GM19240 (cell line): Measurements from ENCODE around the gene CLOCK.

Source experiments
- DNase-seq: peaks from one replicate; pipeline ENCODE4 v3.0.0; 2011; ENCODE audit warnings: low spot score; ENCODE audit not compliant: insufficient read length

The CLOCK gene

DNA sequence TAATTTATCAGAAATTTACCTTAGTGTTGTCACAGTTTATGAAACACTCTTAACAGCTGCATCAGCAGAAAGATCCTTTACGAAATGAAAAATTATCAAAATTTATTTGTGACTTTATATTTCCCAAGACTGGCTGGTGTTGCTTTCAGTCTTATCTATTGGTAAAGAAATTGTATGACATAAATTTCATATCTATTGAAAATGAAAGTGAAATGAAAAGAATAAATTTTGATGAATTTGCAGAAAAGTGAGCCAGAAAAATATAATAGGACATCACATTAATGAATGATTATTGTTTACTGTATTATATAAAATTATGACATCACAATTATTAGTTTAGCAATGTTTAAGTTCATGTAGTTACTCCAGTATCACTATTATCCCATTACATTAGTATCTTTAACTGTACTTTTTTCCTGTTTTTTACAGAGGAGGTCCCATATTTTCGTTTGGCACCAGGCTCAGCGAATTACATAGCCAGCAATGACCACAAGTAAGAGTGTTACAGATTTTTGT is 164.2 kb downstream of the CLOCK start:
- no peak for DNase-seq

DNA sequence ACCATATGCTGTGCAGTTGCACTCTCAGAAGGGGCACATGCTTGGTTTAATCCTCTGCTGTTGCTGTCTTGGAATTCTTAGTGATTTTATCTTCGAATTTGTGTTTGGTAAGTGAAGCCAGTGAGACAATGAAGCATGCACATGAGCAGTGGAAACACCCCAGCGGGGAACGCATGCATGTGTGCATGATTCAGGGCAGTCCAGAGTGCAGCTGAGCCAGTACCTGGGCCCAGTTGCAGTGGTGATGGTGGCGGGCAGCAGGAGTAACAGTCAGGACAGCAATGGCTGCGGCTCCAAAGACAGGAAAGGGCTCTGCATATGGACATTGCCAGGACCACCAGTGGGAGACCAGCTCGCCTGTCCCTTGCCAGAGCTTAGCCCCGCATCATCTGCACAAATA is 165.2 kb downstream of the CLOCK start:
- no peak for DNase-seq

DNA sequence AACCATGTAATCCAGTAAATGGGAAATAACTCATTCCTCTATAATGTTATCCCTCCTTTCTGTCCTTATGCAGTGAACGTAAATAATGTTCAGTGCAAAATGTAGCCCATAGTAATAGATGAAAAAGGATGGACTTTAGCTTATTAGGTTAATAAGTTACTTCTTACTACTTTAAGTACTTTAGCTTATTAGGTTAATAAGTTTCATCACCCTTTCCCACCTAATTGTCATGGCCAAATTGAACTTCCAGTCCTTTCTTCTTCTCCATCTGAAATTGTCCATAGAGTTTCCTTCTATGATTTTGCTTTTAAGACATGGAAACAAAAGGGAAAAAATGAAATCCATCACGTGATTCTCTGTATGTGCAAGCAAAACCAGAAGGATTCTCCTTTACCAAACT is 166.1 kb downstream of the CLOCK start:
- no peak for DNase-seq

DNA sequence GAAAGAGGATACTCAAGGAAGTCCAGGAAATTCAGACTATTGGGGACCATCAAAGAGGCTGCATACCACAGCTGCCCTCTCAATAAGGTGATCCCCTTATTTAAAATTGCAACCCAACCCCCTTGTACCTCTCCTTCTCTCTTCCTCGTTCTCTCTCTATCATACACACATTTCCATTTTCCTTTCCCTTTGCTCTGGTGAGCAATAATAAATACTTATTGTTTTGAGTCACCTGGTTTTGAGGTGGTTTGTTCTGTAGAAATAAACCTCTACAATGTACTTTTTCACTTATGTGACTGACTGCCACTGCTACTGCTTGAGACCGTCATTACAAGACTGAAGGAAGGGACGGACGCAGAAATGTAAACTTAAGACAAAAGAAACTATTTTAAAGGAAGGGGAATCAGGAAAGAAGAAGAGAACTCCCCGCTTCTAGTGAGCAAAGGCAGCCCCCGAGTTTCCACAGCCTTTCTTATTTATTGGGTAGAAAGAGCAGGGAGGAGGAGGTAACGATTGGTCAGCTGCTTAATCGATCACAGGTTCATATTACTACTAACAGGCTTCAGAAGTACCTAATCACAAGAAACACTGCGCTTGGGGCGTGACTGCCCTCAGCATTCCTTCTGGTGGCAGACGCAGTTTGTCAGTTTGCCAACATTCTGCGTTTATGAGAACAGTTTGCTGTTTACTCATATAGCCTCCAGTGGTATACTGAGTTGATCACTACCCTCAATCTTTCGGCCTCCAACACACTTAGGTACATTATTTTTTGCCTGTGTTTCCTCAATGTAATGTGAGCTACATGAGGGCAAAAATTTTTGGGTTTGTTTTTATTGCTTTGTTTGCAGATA is 167.9 kb downstream of the CLOCK start:
- no peak for DNase-seq
